ENCODE data around the gene PRRT4. TPM values are rescaled to one million over a fixed set of nuclear protein-coding genes. Genes with fewer than 3 reads are reported as not detected.

PRRT4 gene
- polyA plus RNA-seq (2013, experiment 1 of 2; ENCODE audit: insufficient read length): 0.24 TPM
- 0.12 TPM for polyA plus RNA-seq (2013, experiment 2 of 2; ENCODE audit: insufficient read length)

DNA sequence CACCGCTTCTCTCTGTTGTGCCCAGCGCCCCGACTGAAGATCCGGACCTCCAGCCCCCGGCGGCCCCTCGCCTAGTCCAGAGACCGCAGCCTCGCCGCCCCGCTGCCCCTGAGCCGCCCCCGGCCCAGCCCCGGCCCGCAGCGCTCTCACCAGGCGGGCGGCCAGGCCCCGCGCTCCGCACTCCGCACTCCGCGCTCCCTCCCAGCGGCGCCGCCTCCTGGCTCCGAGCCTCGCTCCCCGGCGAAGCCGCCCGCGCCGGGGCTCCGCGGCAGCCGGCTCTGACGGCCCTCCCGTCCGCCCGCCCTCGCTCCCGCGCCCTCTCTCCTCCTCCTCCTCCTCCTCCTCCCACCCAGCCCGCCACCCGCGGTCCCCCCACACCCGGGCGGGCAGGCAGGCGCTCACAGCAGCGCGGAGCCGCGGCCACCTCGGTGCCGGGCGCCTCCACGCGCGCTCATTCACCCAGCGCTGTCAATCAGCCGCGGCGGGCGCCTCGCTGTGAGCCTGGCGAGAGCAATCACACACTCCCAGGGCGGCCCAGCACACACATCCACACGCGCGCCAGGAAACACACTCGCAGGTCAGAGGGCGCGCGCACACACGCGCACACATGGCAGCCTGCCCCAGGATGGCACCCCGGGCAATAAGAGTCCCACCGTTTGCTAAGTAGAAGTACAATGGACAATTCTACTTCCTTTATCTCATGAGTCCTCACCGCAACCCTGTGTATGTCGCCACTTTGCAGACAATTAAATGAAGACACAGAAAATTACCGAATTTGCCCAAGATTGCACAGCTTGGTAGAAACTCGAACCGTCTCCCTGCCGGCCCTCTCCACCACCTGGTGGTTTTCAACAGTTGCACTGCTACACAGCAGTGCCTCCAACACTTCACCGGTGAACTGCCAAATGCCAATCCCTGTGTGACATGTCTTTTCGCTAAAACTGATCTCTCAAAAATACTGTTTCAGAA, at the start of gene PRRT4:
Gene PRRT4, minus strand, starts transcription at position 280 of the 969 bp plus-strand sequence.
- no peak for DNase-seq

DNA sequence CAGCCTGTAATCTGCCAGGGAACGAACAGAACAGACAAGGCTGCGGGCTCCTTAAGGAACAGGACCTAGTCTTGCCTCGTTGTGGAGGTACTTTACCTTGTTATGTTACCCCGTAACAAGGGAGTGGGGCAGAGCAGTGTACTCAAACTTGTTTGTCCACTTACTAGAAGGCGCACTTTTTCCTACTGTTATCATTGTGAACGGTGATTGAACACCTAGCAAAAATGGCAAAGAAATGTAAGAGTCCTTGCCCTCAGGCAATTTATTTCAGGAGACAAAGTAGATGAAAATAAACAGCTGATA, 48.9 kb upstream of the PRRT4 start:
- DNase-seq: no peak

DNA sequence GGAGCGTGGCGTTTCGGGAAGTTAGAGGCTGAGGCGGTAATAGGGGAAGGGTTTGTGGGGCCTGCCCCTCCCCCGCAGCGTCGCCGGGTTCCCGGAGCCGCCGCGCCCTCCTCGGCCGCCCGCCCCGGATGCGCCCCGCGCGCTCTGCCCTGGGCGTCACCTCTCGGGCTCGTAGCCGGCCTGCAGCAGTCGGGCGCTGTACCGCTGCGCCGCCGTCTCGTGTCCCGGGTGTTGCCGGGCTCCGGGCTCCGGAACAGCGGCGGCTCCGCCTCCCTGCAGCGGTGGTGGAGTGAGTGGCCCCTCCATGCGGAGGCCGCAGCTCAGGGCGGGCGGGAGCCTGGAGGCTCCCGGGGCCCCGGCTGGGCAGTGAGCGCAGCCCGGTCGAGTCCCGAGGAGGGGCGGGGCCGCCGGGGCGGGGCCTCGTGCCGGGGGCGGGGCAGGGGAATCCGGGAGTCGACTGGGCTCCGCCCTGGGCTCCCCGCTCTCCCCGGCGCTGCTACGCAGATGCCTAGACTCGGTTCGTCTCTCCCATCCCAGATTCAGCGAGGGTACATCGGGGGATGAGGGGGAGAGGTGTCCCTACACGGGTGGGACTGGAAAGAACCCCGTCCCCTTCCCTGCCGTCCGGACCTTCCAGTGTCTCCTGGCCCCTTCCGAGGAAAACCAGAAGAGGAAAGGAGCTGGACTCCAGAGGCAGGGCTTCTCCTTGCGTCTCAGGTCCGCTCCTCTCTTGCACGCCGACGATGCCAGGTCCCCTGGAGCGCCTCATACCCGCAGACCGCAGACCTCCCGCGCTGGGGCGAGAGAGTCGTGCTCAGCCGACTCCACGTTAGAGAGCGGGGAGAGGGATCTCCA, 48.3 kb upstream of the PRRT4 start, which contains the start of gene IMPDH1:
Gene IMPDH1, minus strand, starts transcription at position 387 of the 855 bp plus-strand sequence. Its CDS starts 81 bp downstream, at position 306.
- peak; percentile 90 for DNase-seq

DNA sequence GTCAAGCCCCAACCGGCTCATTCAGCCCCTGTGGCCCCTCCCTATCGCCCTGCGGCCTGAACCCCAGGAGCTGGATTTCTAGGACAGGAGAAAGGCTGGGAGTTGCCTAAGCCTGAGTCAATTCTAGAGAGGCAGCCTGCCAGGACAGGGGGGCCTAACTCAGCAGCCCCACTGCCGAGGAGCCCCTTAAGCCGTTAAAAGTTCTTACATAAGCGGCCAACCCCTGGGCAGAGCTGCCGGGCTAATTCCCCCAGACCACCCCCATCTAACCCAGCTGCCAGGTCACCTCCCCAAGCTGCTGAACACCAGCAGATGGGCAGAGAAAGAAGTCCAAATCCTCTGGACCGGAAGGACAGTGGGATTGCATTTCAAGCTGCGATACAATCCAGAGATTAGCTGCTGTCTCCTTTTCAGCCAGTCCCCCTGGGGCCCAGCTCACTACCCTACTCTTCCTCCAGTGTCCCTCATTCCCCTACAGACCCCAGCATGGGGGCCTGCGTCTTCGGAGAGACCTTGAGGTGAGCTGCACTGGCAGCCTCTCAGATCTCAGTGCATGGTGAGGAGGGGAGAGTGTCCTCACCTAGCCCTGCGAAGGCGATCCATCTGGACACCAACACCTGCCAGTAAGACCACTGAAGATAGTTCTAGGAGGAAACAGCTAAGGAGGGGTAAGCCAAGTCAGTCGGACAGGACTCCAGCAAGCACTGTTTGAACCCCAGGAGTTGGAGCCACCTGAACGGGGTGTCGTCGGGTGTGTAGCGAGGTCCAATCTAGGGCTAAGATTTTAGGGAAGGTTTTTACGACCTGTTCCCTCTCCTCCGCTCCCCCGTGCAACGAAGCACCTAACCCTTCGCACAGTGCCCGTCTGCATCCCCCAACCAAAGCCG, 47.5 kb upstream of the PRRT4 start:
- DNase-seq: no peak

DNA sequence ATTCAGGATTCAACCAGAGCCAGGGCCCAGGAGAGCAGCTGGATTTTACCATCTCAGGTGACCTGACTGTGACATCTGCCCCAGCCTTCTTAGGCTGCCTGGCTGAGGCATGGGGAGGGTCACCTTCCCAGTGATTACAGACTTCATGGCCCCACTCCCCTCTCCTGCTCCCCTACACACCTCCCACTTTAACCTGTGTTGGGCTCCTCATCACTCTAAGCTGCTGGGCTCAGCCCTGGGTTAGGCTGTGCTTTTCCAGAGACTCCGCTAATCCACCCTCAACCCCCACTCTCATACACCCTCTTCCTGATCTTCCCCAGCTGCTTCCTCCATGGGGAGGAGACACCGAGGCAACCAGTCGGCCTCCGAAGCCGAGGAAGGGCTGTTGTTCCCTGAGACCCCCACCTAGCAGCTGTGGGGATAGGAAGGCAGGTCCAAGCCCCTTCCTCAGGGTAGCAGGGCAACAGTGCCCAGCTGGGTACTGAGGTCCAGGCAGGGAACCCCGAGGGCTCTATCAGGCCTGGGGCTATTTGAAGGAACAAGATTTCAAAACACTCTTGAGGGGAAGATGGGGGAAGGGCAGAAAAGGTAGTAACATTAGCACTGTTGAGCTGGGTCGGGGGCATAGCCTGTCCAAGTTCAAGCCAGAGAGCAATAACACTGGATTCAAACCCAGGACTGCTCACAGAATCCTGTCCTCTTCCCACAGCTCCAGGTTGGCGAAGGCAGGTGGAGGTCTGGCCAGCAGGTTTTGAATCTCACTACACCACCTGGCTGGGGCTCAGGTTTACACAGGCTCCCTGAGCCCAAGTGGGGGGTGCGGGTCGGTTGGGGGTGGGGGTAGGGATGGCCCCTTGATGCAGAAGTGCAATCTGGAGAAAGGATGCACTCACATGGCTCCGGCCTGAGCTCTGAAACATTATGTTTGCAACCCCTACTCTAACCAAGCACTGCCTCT, 46.5 kb upstream of the PRRT4 start:
- no peak for DNase-seq

DNA sequence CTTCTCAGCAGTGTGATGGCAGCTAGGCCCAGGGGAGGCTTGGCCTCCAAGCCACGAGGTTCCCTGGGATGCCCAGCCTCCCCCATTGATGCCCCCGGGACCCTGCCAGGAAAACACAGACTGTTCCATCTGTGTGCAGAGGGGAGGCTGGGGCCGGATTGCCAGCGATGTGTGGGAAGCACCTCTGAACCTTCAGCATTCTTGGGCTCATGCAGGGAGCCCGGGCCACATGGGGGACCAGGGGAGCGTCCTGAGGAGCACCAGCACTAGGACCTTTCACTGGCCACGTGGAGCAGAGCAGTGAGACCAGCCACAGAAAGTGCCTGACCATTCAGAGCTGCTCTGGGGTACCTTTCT, 45.7 kb upstream of the PRRT4 start:
- DNase-seq: no peak

- DNase-seq: no peak
Observed at GRCh38 chr7:128406314-128407232, 45.1 kb upstream of the PRRT4 start.

DNA sequence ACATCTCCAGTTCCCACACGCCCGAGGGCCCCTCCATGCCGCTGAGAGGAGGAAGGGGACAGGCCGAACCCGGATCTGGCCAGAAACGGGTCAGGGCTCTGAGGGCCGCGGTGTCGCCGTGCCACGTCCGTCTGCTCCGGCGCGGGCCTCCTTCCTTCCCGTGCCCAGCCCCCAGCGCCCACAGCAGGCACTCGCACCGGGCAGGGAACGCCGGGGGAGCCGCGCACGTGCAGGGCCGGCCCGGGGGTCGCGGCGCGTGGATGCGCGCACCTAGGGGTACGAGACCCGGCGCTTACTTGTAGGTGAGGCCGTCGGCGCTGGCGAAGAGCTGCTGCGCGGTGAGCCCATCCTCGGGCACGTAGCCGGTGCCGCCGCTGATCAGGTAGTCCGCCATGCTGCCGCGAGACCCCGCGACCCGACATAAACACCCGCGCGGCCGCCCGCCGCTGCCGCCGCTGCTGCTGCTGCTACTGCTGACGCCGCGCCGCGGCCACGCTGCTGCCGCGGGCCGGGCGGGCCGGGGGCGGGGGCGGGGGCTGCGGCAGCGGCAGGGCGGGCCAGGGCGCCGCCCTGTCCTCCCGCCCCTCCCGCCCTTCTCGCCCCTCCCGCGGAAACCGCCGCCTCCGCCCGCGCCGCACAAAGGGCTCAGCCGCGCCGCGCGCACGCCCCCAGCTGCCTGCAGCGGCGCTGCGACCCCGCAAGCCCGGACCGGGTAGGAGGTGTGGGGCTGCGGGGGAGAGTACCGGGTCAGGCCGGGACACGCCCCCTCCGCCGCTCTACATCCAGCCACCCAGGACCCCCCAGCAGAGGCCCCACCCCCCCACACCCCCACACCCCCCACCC, 44.2 kb upstream of the PRRT4 start:
- peak; percentile 52 for DNase-seq

GRCh38 chr7:128404886-128405470, 43.5 kb upstream of the PRRT4 start:
- DNase-seq: no peak

- no peak for DNase-seq
Observed at GRCh38 chr7:128404143-128404681, 42.7 kb upstream of the PRRT4 start.

DNA sequence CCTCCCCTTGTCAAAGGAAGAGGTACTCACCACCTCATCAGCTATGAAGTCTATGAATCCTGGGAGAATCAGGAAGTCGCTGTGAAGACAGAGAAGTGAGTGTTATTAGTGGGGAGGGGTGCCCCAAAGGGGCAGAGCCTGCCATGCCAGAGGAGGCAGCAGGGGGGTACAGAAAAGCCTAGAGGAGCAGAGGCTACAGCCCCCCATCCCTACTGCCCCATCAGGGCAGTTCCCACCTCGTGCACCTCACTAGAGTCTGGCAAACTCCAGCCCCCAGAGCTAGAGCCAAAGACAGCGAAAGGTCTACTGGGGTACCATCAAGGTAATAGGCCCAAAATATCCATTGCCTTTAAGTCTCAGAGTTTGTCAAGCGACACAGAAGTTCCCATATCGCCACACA, 42.2 kb upstream of the PRRT4 start:
- no peak for DNase-seq

GRCh38 chr7:128402356-128402755, 40.9 kb upstream of the PRRT4 start:
- DNase-seq: no peak

DNA sequence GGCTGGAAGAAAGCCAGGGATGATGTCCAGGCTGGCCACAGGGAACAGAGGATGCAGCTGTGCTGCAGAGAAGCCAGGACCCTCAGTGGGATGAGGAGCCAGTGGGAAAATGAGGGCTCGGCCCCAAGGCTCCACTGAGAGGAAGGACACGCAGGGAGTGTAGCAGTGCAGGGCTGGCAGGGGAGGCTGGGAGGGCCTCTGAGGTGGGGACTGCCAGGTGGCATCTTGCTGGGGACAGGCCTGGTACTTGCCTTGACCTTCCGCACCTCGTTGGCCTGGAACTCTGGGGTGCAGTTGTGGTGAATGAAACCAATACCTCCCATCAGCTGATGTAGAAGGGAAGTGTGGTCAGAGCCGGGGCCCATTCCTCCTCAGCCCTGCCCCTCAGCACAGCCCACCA, 39.1 kb upstream of the PRRT4 start:
- DNase-seq: no peak

- DNase-seq: no peak
Observed at GRCh38 chr7:128399991-128400390, 38.5 kb upstream of the PRRT4 start.

GRCh38 chr7:128398841-128399135, 37.3 kb upstream of the PRRT4 start:
- DNase-seq: no peak

DNA sequence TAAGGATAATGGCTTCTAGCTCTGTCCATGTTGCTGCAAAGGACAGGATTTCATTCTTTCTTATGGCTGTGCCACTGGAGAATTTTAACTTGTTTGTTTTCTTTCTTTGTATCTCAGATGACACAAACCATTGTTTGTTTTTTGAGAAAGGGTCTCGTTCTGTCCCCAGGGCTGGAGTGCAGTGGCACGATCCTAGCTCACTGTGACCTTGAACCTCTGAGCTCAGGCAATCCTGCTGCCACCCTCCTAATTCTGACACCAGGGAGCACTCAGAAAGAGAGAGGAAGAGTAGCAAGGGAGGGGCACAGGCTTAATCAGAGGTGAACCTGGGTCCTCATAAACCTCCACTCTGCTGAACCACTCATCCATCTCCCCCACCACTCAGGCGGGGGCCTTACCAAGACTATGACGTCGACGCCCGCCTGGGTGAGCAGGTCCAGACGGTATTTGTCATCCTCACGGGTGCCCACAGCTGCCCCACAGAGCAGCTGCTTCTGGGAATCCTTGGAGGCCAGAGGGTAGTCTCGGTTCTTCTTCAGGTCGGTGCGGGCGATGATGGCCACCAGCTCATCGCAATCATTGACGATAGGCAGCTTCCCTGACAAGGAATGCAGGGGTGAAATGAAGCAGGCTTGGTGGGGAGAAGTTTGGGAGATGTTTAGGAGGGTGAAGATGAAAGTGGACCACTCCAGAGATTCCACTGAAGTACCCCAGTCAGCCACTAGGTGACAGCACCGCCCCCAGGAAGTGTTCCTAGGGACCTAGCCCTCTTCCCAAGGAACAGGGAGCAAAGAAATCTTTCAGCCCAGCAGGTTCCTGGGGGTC, 36.7 kb upstream of the PRRT4 start:
- peak; percentile 32 for DNase-seq

DNA sequence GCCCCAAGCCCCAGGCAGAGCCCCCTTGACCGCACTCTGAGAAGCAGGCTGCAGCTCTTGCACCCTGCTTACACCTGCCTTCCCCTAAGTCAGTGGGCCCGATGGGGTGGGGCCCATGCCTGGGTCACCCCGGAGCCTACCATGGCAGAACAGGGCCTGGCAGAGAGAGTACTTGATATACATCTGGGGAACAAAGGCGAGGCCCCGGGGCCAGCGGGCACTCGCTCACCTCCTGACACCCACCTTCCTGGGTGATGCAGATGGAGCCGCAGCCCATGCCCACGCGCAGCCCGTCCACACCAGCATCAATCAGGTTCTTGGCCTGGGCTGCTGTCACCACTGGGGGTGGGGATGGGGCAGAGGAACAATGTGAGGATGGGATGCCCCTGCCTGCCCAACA, 34.9 kb upstream of the PRRT4 start:
- no peak for DNase-seq

DNA sequence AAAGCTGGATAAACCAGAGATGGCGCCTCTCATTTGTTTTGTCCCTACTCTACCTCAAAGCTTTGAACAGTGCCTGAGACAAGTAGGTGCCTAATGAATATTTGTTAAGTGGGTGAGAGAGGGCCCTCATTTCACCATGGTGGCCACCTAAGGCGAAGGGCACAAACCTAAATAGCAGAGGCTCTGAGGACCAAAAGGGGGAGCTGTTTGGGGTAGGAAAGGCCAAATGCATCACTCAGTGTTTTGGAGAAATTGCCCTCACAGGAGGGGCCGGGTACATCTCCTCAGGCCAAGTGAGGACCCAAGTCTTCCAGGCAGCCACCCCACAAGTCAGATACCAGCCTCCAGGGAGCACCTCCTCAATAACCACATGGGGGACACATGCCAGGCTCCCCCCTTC, 34.3 kb upstream of the PRRT4 start:
- no peak for DNase-seq

All from fibroblast of skin of abdomen (primary cell).